HG02885 (cell line): ENCODE measurements around the gene AGAP6.
"Not testable (repeated sequence)": the region's sequence is repeated elsewhere in the genome, so short reads cannot be mapped to it uniquely, and the experiment has no call there.

Experiments used
- ATAC-seq: cut with Tn5 transposase; IDR thresholded peaks from one replicate; pipeline ENCODE4 v1.9.1; 2021; ENCODE audit warnings: mild to moderate bottlenecking; ENCODE audit not compliant: unreplicated experiment, poor library complexity

The AGAP6 gene

GRCh38 chr10:50021646-50022045 lies 33.4 kb downstream of the AGAP6 start:
- no peak for ATAC-seq

- not testable (repeated sequence) for ATAC-seq
Observed at GRCh38 chr10:50024716-50025383, 36.6 kb downstream of the AGAP6 start.

- ATAC-seq: no peak
Observed at GRCh38 chr10:50025627-50026026, 37.4 kb downstream of the AGAP6 start.

GRCh38 chr10:50027195-50027594 lies 39.0 kb downstream of the AGAP6 start:
- ATAC-seq: no peak

GRCh38 chr10:50033481-50033880 lies 45.3 kb downstream of the AGAP6 start:
- ATAC-seq: no peak

GRCh38 chr10:50035337-50035736 lies 47.1 kb downstream of the AGAP6 start:
- ATAC-seq: not testable (repeated sequence)

GRCh38 chr10:50044941-50045664 lies 56.9 kb downstream of the AGAP6 start:
- ATAC-seq: no peak

- ATAC-seq: not testable (repeated sequence)
Observed at GRCh38 chr10:50046457-50046856, 58.3 kb downstream of the AGAP6 start.

- not testable (repeated sequence) for ATAC-seq
Observed at GRCh38 chr10:50047594-50047993, 59.4 kb downstream of the AGAP6 start.

GRCh38 chr10:50051995-50052660 lies 63.9 kb downstream of the AGAP6 start:
- ATAC-seq: peak; percentile 66

- not testable (repeated sequence) for ATAC-seq
Observed at GRCh38 chr10:50052778-50053376, 64.7 kb downstream of the AGAP6 start.

- not testable (repeated sequence) for ATAC-seq
Observed at GRCh38 chr10:50055494-50056292, 67.5 kb downstream of the AGAP6 start.

- ATAC-seq: not testable (repeated sequence)
Observed at GRCh38 chr10:50056654-50057053, 68.4 kb downstream of the AGAP6 start.

- ATAC-seq: not testable (repeated sequence)
Observed at GRCh38 chr10:50058727-50059126, 70.5 kb downstream of the AGAP6 start.

GRCh38 chr10:50059946-50060345 lies 71.7 kb downstream of the AGAP6 start:
- not testable (repeated sequence) for ATAC-seq
